HG03045 (cell line): ENCODE results near the gene NCOA7.

Source experiments
- ATAC-seq: cut with Tn5 transposase; IDR thresholded peaks from one replicate; pipeline ENCODE4 v1.9.1; 2021; ENCODE audit warnings: mild to moderate bottlenecking, moderate library complexity; ENCODE audit not compliant: unreplicated experiment

Gene NCOA7

GRCh38 chr6:125790358-125791150 lies at the start of gene NCOA7:
Gene NCOA7 (plus strand): TSS chr6:125790960. CDS start chr6:125815355, 24,395 bp downstream.
- peak; percentile 81 for ATAC-seq

GRCh38 chr6:125741336-125741735 lies 49.4 kb upstream of the NCOA7 start:
- ATAC-seq, result no peak

- no peak for ATAC-seq
Measured at GRCh38 chr6:125742024-125742423, 48.7 kb upstream of the NCOA7 start.

GRCh38 chr6:125742464-125743120 lies 48.2 kb upstream of the NCOA7 start:
- no peak for ATAC-seq

GRCh38 chr6:125743604-125744003 lies 47.2 kb upstream of the NCOA7 start:
- ATAC-seq, result no peak

GRCh38 chr6:125745281-125746018 lies 45.3 kb upstream of the NCOA7 start:
- ATAC-seq, result no peak

- no peak for ATAC-seq
Measured at GRCh38 chr6:125746019-125746414, 44.7 kb upstream of the NCOA7 start.

- peak; percentile 55 for ATAC-seq
Measured at GRCh38 chr6:125746731-125747588, 43.8 kb upstream of the NCOA7 start.

- ATAC-seq, result no peak
Measured at GRCh38 chr6:125747589-125748405, 43.0 kb upstream of the NCOA7 start.

GRCh38 chr6:125748406-125749172 lies 42.2 kb upstream of the NCOA7 start:
- no peak for ATAC-seq

GRCh38 chr6:125749173-125749864 lies 41.4 kb upstream of the NCOA7 start, which contains the start of gene HEY2:
Gene HEY2 (plus strand): TSS chr6:125749632. CDS start chr6:125749777, 145 bp downstream.
- ATAC-seq, result peak; percentile 82

- no peak for ATAC-seq
Measured at GRCh38 chr6:125749865-125750691, 40.7 kb upstream of the NCOA7 start.

GRCh38 chr6:125750692-125751333 lies 39.9 kb upstream of the NCOA7 start:
- ATAC-seq, result no peak

GRCh38 chr6:125751334-125751916 lies 39.3 kb upstream of the NCOA7 start:
- no peak for ATAC-seq

- no peak for ATAC-seq
Measured at GRCh38 chr6:125752773-125753172, 38.0 kb upstream of the NCOA7 start.

GRCh38 chr6:125753218-125753936 lies 37.4 kb upstream of the NCOA7 start:
- no peak for ATAC-seq
